ENCODE results near the gene CCL1.

- TF ChIP-seq CTCF (IDR thresholded peaks at IDR 0.05) (no peak), EZH2phosphoT487 (IDR thresholded peaks at IDR 0.05) (no peak)
These were observed 10.8 kb downstream of the CCL1 start for GRCh38 chr17:34352191-34352590.
